ENCODE measurements around the gene ATAD1.
"Not testable (repeated sequence)": the region's sequence is repeated elsewhere in the genome, so short reads cannot be mapped to it uniquely, and the experiment has no call there.

Gene ATAD1

GRCh38 chr10:87801813-87802435, 16.1 kb downstream of the ATAD1 start:
- not testable (repeated sequence) for DNase-seq (ENCODE audit: low spot score)

- DNase-seq (ENCODE audit: low spot score), result no peak
These were observed 18.2 kb downstream of the ATAD1 start for GRCh38 chr10:87799860-87800259.

GRCh38 chr10:87798082-87798481, 19.9 kb downstream of the ATAD1 start:
- DNase-seq (ENCODE audit: low spot score), result no peak

GRCh38 chr10:87794285-87794684, 23.7 kb downstream of the ATAD1 start:
- DNase-seq (ENCODE audit: low spot score), result no peak

GRCh38 chr10:87790185-87790584, 27.8 kb downstream of the ATAD1 start:
- DNase-seq (ENCODE audit: low spot score), result no peak

GRCh38 chr10:87786421-87786820, 31.6 kb downstream of the ATAD1 start:
- no peak for DNase-seq (ENCODE audit: low spot score)

- DNase-seq (ENCODE audit: low spot score), result no peak
These were observed 35.3 kb downstream of the ATAD1 start for GRCh38 chr10:87782721-87783120.

GRCh38 chr10:87781545-87781944, 36.5 kb downstream of the ATAD1 start:
- DNase-seq (ENCODE audit: low spot score), result no peak

GRCh38 chr10:87776328-87776727, 41.7 kb downstream of the ATAD1 start:
- no peak for DNase-seq (ENCODE audit: low spot score)

GRCh38 chr10:87775766-87776165, 42.3 kb downstream of the ATAD1 start:
- DNase-seq (ENCODE audit: low spot score), result no peak

- DNase-seq (ENCODE audit: low spot score), result peak; percentile 30
These were observed 46.0 kb downstream of the ATAD1 start for GRCh38 chr10:87771871-87772500.

GRCh38 chr10:87767253-87767652, 50.8 kb downstream of the ATAD1 start:
- DNase-seq (ENCODE audit: low spot score), result no peak

- no peak for DNase-seq (ENCODE audit: low spot score)
These were observed 52.2 kb downstream of the ATAD1 start for GRCh38 chr10:87765666-87766376.

GRCh38 chr10:87764072-87764934, 53.7 kb downstream of the ATAD1 start:
- no peak for DNase-seq (ENCODE audit: low spot score)

GRCh38 chr10:87763086-87763861, 54.8 kb downstream of the ATAD1 start:
- DNase-seq (ENCODE audit: low spot score), result no peak

GRCh38 chr10:87761892-87762291, 56.1 kb downstream of the ATAD1 start:
- peak; percentile 26 for DNase-seq (ENCODE audit: low spot score)

- no peak for DNase-seq (ENCODE audit: low spot score)
These were observed 56.9 kb downstream of the ATAD1 start for GRCh38 chr10:87761153-87761552.

- DNase-seq (ENCODE audit: low spot score), result no peak
These were observed 57.7 kb downstream of the ATAD1 start for GRCh38 chr10:87760195-87760905.

- no peak for DNase-seq (ENCODE audit: low spot score)
These were observed 58.5 kb downstream of the ATAD1 start for GRCh38 chr10:87759551-87759950.

GRCh38 chr10:87757685-87758084, 60.3 kb downstream of the ATAD1 start:
- no peak for DNase-seq (ENCODE audit: low spot score)
